HEK293 (cell line): Measurements from ENCODE around the gene FGD6.

Experiments
- CTCF ChIA-PET: fragments of 350-600 bp; formaldehyde crosslinking; extraction: SDS; loops from one replicate; lab custom pipeline; 2021; ENCODE audit warnings: antibody characterized with exemption; lab: Yijun Ruan, JAX
- POLR2A ChIA-PET: fragments of 300-600 bp; formaldehyde crosslinking; extraction: SDS; loops from one replicate; lab custom pipeline; 2020; ENCODE audit warnings: antibody characterized with exemption, inconsistent platforms; lab: Yijun Ruan, JAX
- H3K27ac ChIP-seq: fragments of 200-500 bp; sonication (Bioruptor generic); 2 replicates; pipeline ENCODE4 v1.5.1; 2014; ENCODE audit warnings: low read depth, low read length, control low read depth, inconsistent platforms; ENCODE audit errors: extremely low read depth
- H3K36me3 ChIP-seq, 2 experiments: fragments of 200-500 bp in 1 of 2; sonication (Bioruptor generic) in 1 of 2; 1 replicate in 1 of 2; 2 replicates in 1 of 2; pipeline ENCODE4 v1.5.1; 2014 to 2017; ENCODE audit warnings: inconsistent platforms in 2 of 2, low read length in 2 of 2; ENCODE audit not compliant: control insufficient read depth in 2 of 2, insufficient read depth in 1 of 2
- H3K4me1 ChIP-seq: fragments of 200-500 bp; sonication (Bioruptor generic); 2 replicates; pipeline ENCODE4 v1.5.1; 2014; ENCODE audit warnings: mild to moderate bottlenecking, low read length, inconsistent platforms; ENCODE audit not compliant: control insufficient read depth, insufficient read depth
- H3K4me3 ChIP-seq: 2 replicates; pipeline ENCODE4 v1.5.1; 2011; ENCODE audit warnings: low read depth, mild to moderate bottlenecking, control low read depth, low read length, moderate library complexity
- H3K9me3 ChIP-seq: fragments of 200-500 bp; sonication (Bioruptor generic); 2 replicates; pipeline ENCODE4 v1.5.1; 2014; ENCODE audit warnings: low read depth, low read length, inconsistent platforms; ENCODE audit not compliant: control insufficient read depth, insufficient read depth
- BCL11B ChIP-seq: fragments of 450-650 bp; formaldehyde crosslinking; IDR thresholded peaks from 2 replicates; pipeline ENCODE4 v1.5.1; 2016; ENCODE audit warnings: low read depth, missing biosample characterization, missing genetic modification characterization
- GLI2 ChIP-seq: fragments of 450-650 bp; formaldehyde crosslinking; IDR thresholded peaks from 2 replicates; pipeline ENCODE4; 2017; ENCODE audit warnings: missing biosample characterization, missing genetic modification characterization, low read depth, borderline replicate concordance
- MZF1 ChIP-seq: fragments of 450-650 bp; formaldehyde crosslinking; IDR thresholded peaks from 2 replicates; pipeline ENCODE4 v1.5.1; 2017; ENCODE audit warnings: missing biosample characterization, missing genetic modification characterization, borderline replicate concordance
- SETDB1 ChIP-seq: IDR thresholded peaks from one replicate; pipeline ENCODE4 v1.6.1; 2017; ENCODE audit warnings: mild to moderate bottlenecking, low read length, moderate library complexity, mixed read lengths; ENCODE audit not compliant: insufficient read length
- SP7 ChIP-seq: fragments of 450-650 bp; formaldehyde crosslinking; IDR thresholded peaks from 2 replicates; pipeline ENCODE4 v1.5.1; 2016; ENCODE audit warnings: missing biosample characterization, missing genetic modification characterization
- TSHZ1 ChIP-seq: fragments of 450-650 bp; formaldehyde crosslinking; IDR thresholded peaks from 2 replicates; pipeline ENCODE4 v1.5.1; 2016; ENCODE audit warnings: missing biosample characterization, missing genetic modification characterization, borderline replicate concordance
- ZBTB44 ChIP-seq: fragments of 450-650 bp; IDR thresholded peaks from 2 replicates; pipeline ENCODE4 v1.5.1; 2018; ENCODE audit warnings: missing biosample characterization, mild to moderate bottlenecking, missing genetic modification characterization
- ZBTB6 ChIP-seq: fragments of 450-650 bp; formaldehyde crosslinking; IDR thresholded peaks from 2 replicates; pipeline ENCODE4 v1.5.1; 2017; ENCODE audit warnings: missing biosample characterization, missing genetic modification characterization
- ZFP69B ChIP-seq: fragments of 450-650 bp; formaldehyde crosslinking; IDR thresholded peaks from 2 replicates; pipeline ENCODE4 v1.5.1; 2016; ENCODE audit warnings: missing biosample characterization, missing genetic modification characterization
- ZIC2 ChIP-seq: fragments of 450-650 bp; formaldehyde crosslinking; IDR thresholded peaks from 2 replicates; pipeline ENCODE4 v1.5.1; 2016; ENCODE audit warnings: missing biosample characterization, missing genetic modification characterization
- ZNF132 ChIP-seq: fragments of 450-650 bp; formaldehyde crosslinking; IDR thresholded peaks from 2 replicates; pipeline ENCODE4 v1.5.1; 2017; ENCODE audit warnings: missing biosample characterization, missing genetic modification characterization, borderline replicate concordance
- ZNF274 ChIP-seq, 2 experiments: fragments of 200-500 bp in 1 of 2; fragments of 450-650 bp in 1 of 2; sonication (Bioruptor generic) in 1 of 2; formaldehyde crosslinking in 1 of 2; IDR thresholded peaks; 2 replicates each; pipeline versions ENCODE4 v1.5.1 to v1.6.1; 2014 to 2016; ENCODE audit warnings: borderline replicate concordance in 1 of 2, inconsistent platforms in 1 of 2, low read length in 1 of 2, missing biosample characterization in 1 of 2, missing genetic modification characterization in 1 of 2
- ZNF366 ChIP-seq: fragments of 450-650 bp; formaldehyde crosslinking; conservative IDR thresholded peaks from 2 replicates; pipeline ENCODE4 v1.5.1; 2016; ENCODE audit warnings: missing biosample characterization, missing genetic modification characterization
- ZNF510 ChIP-seq: fragments of 450-650 bp; formaldehyde crosslinking; IDR thresholded peaks from 2 replicates; pipeline ENCODE4 v1.5.1; 2018; ENCODE audit warnings: mild to moderate bottlenecking, missing genetic modification characterization, missing biosample characterization; ENCODE audit not compliant: insufficient replicate concordance
- ZNF521 ChIP-seq: fragments of 450-650 bp; formaldehyde crosslinking; IDR thresholded peaks from 2 replicates; pipeline ENCODE4 v1.5.1; 2017; ENCODE audit warnings: missing biosample characterization, mild to moderate bottlenecking, missing genetic modification characterization
- ZNF544 ChIP-seq: fragments of 450-650 bp; formaldehyde crosslinking; IDR thresholded peaks from 2 replicates; pipeline ENCODE4 v1.5.0; 2017; ENCODE audit warnings: missing biosample characterization, missing genetic modification characterization
- ZNF560 ChIP-seq: fragments of 450-650 bp; formaldehyde crosslinking; IDR thresholded peaks from 2 replicates; pipeline ENCODE4 v1.5.1; 2017; ENCODE audit warnings: missing biosample characterization, missing genetic modification characterization, borderline replicate concordance
- ZNF701 ChIP-seq: fragments of 450-650 bp; formaldehyde crosslinking; IDR thresholded peaks from 2 replicates; pipeline ENCODE4 v1.5.1; 2016; ENCODE audit warnings: missing biosample characterization, missing genetic modification characterization
- ZNF707 ChIP-seq: fragments of 450-650 bp; formaldehyde crosslinking; IDR thresholded peaks from 2 replicates; pipeline ENCODE4 v1.5.1; 2016; ENCODE audit warnings: missing biosample characterization, missing genetic modification characterization
- ZNF777 ChIP-seq: fragments of 450-650 bp; formaldehyde crosslinking; IDR thresholded peaks from 2 replicates; pipeline ENCODE4 v1.5.1; 2017; ENCODE audit warnings: missing biosample characterization, missing genetic modification characterization, borderline replicate concordance
- TF ChIP-seq, protein P1 (sequence below): fragments of 450-650 bp; formaldehyde crosslinking; IDR thresholded peaks from 2 replicates; pipeline ENCODE4 v1.5.1; 2016; ENCODE audit warnings: missing biosample characterization, missing genetic modification characterization
- TF ChIP-seq, protein P2 (sequence below): fragments of 450-650 bp; formaldehyde crosslinking; IDR thresholded peaks from 2 replicates; pipeline ENCODE4 v1.5.1; 2016; ENCODE audit warnings: missing biosample characterization, missing genetic modification characterization
- TF ChIP-seq, protein P3 (sequence below): fragments of 450-650 bp; formaldehyde crosslinking; IDR thresholded peaks from 2 replicates; pipeline ENCODE4 v1.5.1; 2016; ENCODE audit warnings: missing biosample characterization, missing genetic modification characterization

The FGD6 gene

GRCh38 chr12:95118788-95119179 is 98.5 kb downstream of the FGD6 start:
- Histone ChIP-seq H3K36me3 (no peaks in the 10 kb centered on the region), H3K4me1 (no peaks in the 10 kb centered on the region), H3K27ac (no peak overlapping the region), H3K4me3 (no peak overlapping the region), H3K9me3 (no peaks in the 10 kb centered on the region)
- CTCF ChIA-PET, result interaction anchor here (0.6 to 3.9 kb wide), 3 partner anchors 94 to 912 kb away, joined by 3 to 54 read pairs (median 5); no protein-coding TSS in a partner anchor
- TF ChIP-seq TSHZ1 (tag by site-specific recombination) (no peak), GLI2 (tag by site-specific recombination) (no peak), SETDB1 (no peak), ZNF510 (no peak), ZIC2 (tag by site-specific recombination) (no peak), ZBTB6 (no peak), ZNF132 (no peak), ZNF777 (tag by site-specific recombination) (no peak), SP7 (tag by site-specific recombination) (no peak), BCL11B (no peak), MZF1 (tag by site-specific recombination) (no peak), ZNF274 (IDR thresholded peaks at IDR 0.05; ENCODE audit: low read length) (no peak), ZNF274 (tag by site-specific recombination; IDR thresholded peaks at IDR 0.05; ENCODE audit: borderline replicate concordance) (no peak), ZNF366 (no peak)
- TF ChIP-seq, protein P1, sequence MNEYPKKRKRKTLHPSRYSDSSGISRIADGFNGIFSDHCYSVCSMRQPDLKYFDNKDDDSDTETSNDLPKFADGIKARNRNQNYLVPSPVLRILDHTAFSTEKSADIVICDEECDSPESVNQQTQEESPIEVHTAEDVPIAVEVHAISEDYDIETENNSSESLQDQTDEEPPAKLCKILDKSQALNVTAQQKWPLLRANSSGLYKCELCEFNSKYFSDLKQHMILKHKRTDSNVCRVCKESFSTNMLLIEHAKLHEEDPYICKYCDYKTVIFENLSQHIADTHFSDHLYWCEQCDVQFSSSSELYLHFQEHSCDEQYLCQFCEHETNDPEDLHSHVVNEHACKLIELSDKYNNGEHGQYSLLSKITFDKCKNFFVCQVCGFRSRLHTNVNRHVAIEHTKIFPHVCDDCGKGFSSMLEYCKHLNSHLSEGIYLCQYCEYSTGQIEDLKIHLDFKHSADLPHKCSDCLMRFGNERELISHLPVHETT (tag by site-specific recombination), result no peak
- POLR2A ChIA-PET, result no interaction called here

GRCh38 chr12:95118138-95118787 is 99.0 kb downstream of the FGD6 start:
- no peaks in the 10 kb centered on the region for H3K4me1 ChIP-seq
- H3K4me3 ChIP-seq, result no peak overlapping the region
- CTCF ChIA-PET, result interaction anchor here (0.9 to 3.9 kb wide), 7 partner anchors 14 to 456 kb away, joined by 3 to 54 read pairs (median 6); partner anchors contain the start of genes FGD6 and VEZT
- no peaks in the 10 kb centered on the region for H3K9me3 ChIP-seq
- no peaks in the 10 kb centered on the region; a peak in 1 of 3 replicates for H3K36me3 ChIP-seq
- H3K27ac ChIP-seq, result no peak overlapping the region
- POLR2A ChIA-PET, result no interaction called here
- no peak for TF ChIP-seq ZFP69B (tag by site-specific recombination)
- TF ChIP-seq, protein P2, sequence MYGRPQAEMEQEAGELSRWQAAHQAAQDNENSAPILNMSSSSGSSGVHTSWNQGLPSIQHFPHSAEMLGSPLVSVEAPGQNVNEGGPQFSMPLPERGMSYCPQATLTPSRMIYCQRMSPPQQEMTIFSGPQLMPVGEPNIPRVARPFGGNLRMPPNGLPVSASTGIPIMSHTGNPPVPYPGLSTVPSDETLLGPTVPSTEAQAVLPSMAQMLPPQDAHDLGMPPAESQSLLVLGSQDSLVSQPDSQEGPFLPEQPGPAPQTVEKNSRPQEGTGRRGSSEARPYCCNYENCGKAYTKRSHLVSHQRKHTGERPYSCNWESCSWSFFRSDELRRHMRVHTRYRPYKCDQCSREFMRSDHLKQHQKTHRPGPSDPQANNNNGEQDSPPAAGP (tag by site-specific recombination), result no peak
- TF ChIP-seq ZNF701 (tag by site-specific recombination), result no peak
- no peak for TF ChIP-seq ZNF707 (tag by site-specific recombination)
- TF ChIP-seq ZNF544 (tag by site-specific recombination), result no peak
- no peak for TF ChIP-seq GLI2 (tag by site-specific recombination)
- TF ChIP-seq ZIC2 (tag by site-specific recombination), result no peak
- TF ChIP-seq ZNF521 (tag by site-specific recombination), result no peak
- no peak for TF ChIP-seq ZNF560
- TF ChIP-seq, protein P3, sequence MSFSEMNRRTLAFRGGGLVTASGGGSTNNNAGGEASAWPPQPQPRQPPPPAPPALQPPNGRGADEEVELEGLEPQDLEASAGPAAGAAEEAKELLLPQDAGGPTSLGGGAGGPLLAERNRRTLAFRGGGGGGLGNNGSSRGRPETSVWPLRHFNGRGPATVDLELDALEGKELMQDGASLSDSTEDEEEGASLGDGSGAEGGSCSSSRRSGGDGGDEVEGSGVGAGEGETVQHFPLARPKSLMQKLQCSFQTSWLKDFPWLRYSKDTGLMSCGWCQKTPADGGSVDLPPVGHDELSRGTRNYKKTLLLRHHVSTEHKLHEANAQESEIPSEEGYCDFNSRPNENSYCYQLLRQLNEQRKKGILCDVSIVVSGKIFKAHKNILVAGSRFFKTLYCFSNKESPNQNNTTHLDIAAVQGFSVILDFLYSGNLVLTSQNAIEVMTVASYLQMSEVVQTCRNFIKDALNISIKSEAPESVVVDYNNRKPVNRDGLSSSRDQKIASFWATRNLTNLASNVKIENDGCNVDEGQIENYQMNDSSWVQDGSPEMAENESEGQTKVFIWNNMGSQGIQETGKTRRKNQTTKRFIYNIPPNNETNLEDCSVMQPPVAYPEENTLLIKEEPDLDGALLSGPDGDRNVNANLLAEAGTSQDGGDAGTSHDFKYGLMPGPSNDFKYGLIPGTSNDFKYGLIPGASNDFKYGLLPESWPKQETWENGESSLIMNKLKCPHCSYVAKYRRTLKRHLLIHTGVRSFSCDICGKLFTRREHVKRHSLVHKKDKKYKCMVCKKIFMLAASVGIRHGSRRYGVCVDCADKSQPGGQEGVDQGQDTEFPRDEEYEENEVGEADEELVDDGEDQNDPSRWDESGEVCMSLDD (tag by site-specific recombination), result no peak
- no peak for TF ChIP-seq ZBTB44 (tag by site-specific recombination)
- TF ChIP-seq, all 188 proteins: peak for 0
